ENCODE results near the gene DPP10. TPM values are rescaled to one million over a fixed set of nuclear protein-coding genes. Genes with fewer than 3 reads are reported as not detected.
"Not testable (repeated sequence)": the region's sequence is repeated elsewhere in the genome, so short reads cannot be mapped to it uniquely, and the experiment has no call there.

Gene DPP10
- total and polyA plus RNA-seq, 3 experiments from 2014 or later: not detected

GRCh38 chr2:114518738-114519137, 76.3 kb downstream of the DPP10 start:
- no peaks in the 10 kb centered on the region for H3K36me3 Mint-ChIP-seq
- CTCF ChIA-PET: no interaction called here
- H3K27me3 ChIP-seq (ENCODE audit: insufficient read depth, low read length, poor library complexity, severe bottlenecking): no peaks in the 10 kb centered on the region
- no peak overlapping the region for H3K27ac Mint-ChIP-seq
- H3K4me1 Mint-ChIP-seq: no peaks in the 10 kb centered on the region
- H3K27me3 Mint-ChIP-seq: no peaks in the 10 kb centered on the region
- no peak overlapping the region for H3K4me3 Mint-ChIP-seq
- no peaks in the 10 kb centered on the region for H3K4me1 ChIP-seq (ENCODE audit: insufficient read depth, low read length)
- H3K9me3 Mint-ChIP-seq: peaks cover 0 to 5% (median 2%) of the 10 kb centered on the region in 5 donors
- H3K4me3 ChIP-seq (ENCODE audit: low read length): no peak overlapping the region
- no peak for DNase-seq
- no peak overlapping the region for H3K27ac ChIP-seq (ENCODE audit: low read depth, low read length)
- POLR2A ChIA-PET: no interaction called here
- no peaks in the 10 kb centered on the region for H3K9me3 ChIP-seq (ENCODE audit: low read length)
- no peaks in the 10 kb centered on the region for H3K36me3 ChIP-seq (ENCODE audit: insufficient read depth, low read length)

GRCh38 chr2:114522612-114523011, 80.2 kb downstream of the DPP10 start:
- H3K4me3 ChIP-seq (ENCODE audit: low read length); H3K27ac Mint-ChIP-seq; H3K27me3 ChIP-seq (ENCODE audit: insufficient read depth, low read length, poor library complexity, severe bottlenecking); H3K9me3 Mint-ChIP-seq; H3K4me1 ChIP-seq (ENCODE audit: insufficient read depth, low read length); H3K9me3 ChIP-seq (ENCODE audit: low read length); POLR2A ChIA-PET; H3K4me1 Mint-ChIP-seq; DNase-seq; H3K36me3 ChIP-seq (ENCODE audit: insufficient read depth, low read length); H3K27me3 Mint-ChIP-seq; CTCF ChIA-PET; H3K27ac ChIP-seq (ENCODE audit: low read depth, low read length); H3K36me3 Mint-ChIP-seq; H3K4me3 Mint-ChIP-seq: not testable (repeated sequence)

- Mint-ChIP-seq H3K4me1 (no peaks in the 10 kb centered on the region), H3K36me3 (no peaks in the 10 kb centered on the region), H3K4me3 (no peak overlapping the region), H3K27me3 (peaks cover 0 to 3% of the 10 kb centered on the region in 2 donors), H3K9me3 (peaks cover 0 to 7% (median 2%) of the 10 kb centered on the region in 5 donors), H3K27ac (no peak overlapping the region)
- Histone ChIP-seq H3K4me3 (ENCODE audit: low read length) (no peak overlapping the region), H3K4me1 (ENCODE audit: insufficient read depth, low read length) (no peaks in the 10 kb centered on the region), H3K27me3 (ENCODE audit: insufficient read depth, low read length, poor library complexity, severe bottlenecking) (no peaks in the 10 kb centered on the region), H3K27ac (ENCODE audit: low read depth, low read length) (no peak overlapping the region), H3K36me3 (ENCODE audit: insufficient read depth, low read length) (no peaks in the 10 kb centered on the region), H3K9me3 (ENCODE audit: low read length) (no peaks in the 10 kb centered on the region)
- no peak for DNase-seq
- ChIA-PET CTCF (no interaction called here), POLR2A (no interaction called here)
Observed at GRCh38 chr2:114525955-114526354, 83.5 kb downstream of the DPP10 start.

GRCh38 chr2:114526841-114527240, 84.4 kb downstream of the DPP10 start:
- Histone ChIP-seq H3K27ac (ENCODE audit: low read depth, low read length) (no peak overlapping the region), H3K4me3 (ENCODE audit: low read length) (no peak overlapping the region), H3K27me3 (ENCODE audit: insufficient read depth, low read length, poor library complexity, severe bottlenecking) (no peaks in the 10 kb centered on the region), H3K4me1 (ENCODE audit: insufficient read depth, low read length) (no peaks in the 10 kb centered on the region), H3K36me3 (ENCODE audit: insufficient read depth, low read length) (no peaks in the 10 kb centered on the region), H3K9me3 (ENCODE audit: low read length) (no peaks in the 10 kb centered on the region)
- Mint-ChIP-seq H3K27me3 (peaks cover 0 to 3% of the 10 kb centered on the region in 2 donors), H3K36me3 (no peaks in the 10 kb centered on the region), H3K27ac (no peak overlapping the region), H3K4me3 (no peak overlapping the region), H3K9me3 (peaks cover 0 to 7% (median 2%) of the 10 kb centered on the region in 5 donors), H3K4me1 (no peaks in the 10 kb centered on the region)
- POLR2A ChIA-PET: no interaction called here
- CTCF ChIA-PET: no interaction called here
- no peak for DNase-seq

- CTCF ChIA-PET: no interaction called here
- POLR2A ChIA-PET: no interaction called here
- H3K4me1 Mint-ChIP-seq: no peaks in the 10 kb centered on the region
Observed at GRCh38 chr2:114527330-114527983, 85.0 kb downstream of the DPP10 start.

GRCh38 chr2:114534116-114535084, 92.0 kb downstream of the DPP10 start:
- Histone ChIP-seq H3K36me3 (ENCODE audit: insufficient read depth, low read length) (no peaks in the 10 kb centered on the region), H3K27ac (ENCODE audit: low read depth, low read length) (no peak overlapping the region), H3K4me3 (ENCODE audit: low read length) (no peak overlapping the region), H3K9me3 (ENCODE audit: low read length) (no peaks in the 10 kb centered on the region), H3K27me3 (ENCODE audit: insufficient read depth, low read length, poor library complexity, severe bottlenecking) (no peaks in the 10 kb centered on the region), H3K4me1 (ENCODE audit: insufficient read depth, low read length) (no peaks in the 10 kb centered on the region)
- Mint-ChIP-seq H3K27ac (no peak overlapping the region), H3K36me3 (no peaks in the 10 kb centered on the region), H3K4me3 (no peak overlapping the region), H3K27me3 (peaks cover 3 to 6% of the 10 kb centered on the region in 2 donors), H3K9me3 (peaks cover 0 to 3% (median 0%) of the 10 kb centered on the region in 5 donors), H3K4me1 (no peaks in the 10 kb centered on the region)
- POLR2A ChIA-PET: no interaction called here
- CTCF ChIA-PET: no interaction called here
- DNase-seq: no peak

More at GRCh38 chr2:114527330-114527983, 85.0 kb downstream of the DPP10 start:
- Mint-ChIP-seq H3K36me3 (no peaks in the 10 kb centered on the region), H3K27me3 (peaks cover 0 to 3% of the 10 kb centered on the region in 2 donors), H3K9me3 (peaks cover 0 to 4% (median 2%) of the 10 kb centered on the region in 5 donors), H3K4me3 (no peak overlapping the region), H3K27ac (peak overlapping the region in 1 of 8 donors; percentile 33)
- H3K27ac ChIP-seq (ENCODE audit: low read depth, low read length): no peak overlapping the region
- DNase-seq: no peak
- no peaks in the 10 kb centered on the region for H3K9me3 ChIP-seq (ENCODE audit: low read length)
- no peaks in the 10 kb centered on the region for H3K27me3 ChIP-seq (ENCODE audit: insufficient read depth, low read length, poor library complexity, severe bottlenecking)
- no peaks in the 10 kb centered on the region for H3K4me1 ChIP-seq (ENCODE audit: insufficient read depth, low read length)
- H3K4me3 ChIP-seq (ENCODE audit: low read length): no peak overlapping the region
- H3K36me3 ChIP-seq (ENCODE audit: insufficient read depth, low read length): no peaks in the 10 kb centered on the region

- H3K9me3 ChIP-seq (ENCODE audit: low read length): no peaks in the 10 kb centered on the region
- no peaks in the 10 kb centered on the region for H3K4me1 ChIP-seq (ENCODE audit: insufficient read depth, low read length)
- H3K9me3 Mint-ChIP-seq: peaks cover 0 to 5% (median 0%) of the 10 kb centered on the region in 5 donors
- no peaks in the 10 kb centered on the region for H3K27me3 ChIP-seq (ENCODE audit: insufficient read depth, low read length, poor library complexity, severe bottlenecking)
- no peak overlapping the region for H3K27ac Mint-ChIP-seq
- peaks cover 0 to 6% of the 10 kb centered on the region in 2 donors for H3K27me3 Mint-ChIP-seq
- no peak for DNase-seq
- H3K36me3 Mint-ChIP-seq: no peaks in the 10 kb centered on the region
- H3K4me1 Mint-ChIP-seq: no peaks in the 10 kb centered on the region
- H3K27ac ChIP-seq (ENCODE audit: low read depth, low read length): no peak overlapping the region
- CTCF ChIA-PET: no interaction called here
- H3K4me3 ChIP-seq (ENCODE audit: low read length): no peak overlapping the region
- POLR2A ChIA-PET: no interaction called here
- no peaks in the 10 kb centered on the region for H3K36me3 ChIP-seq (ENCODE audit: insufficient read depth, low read length)
- H3K4me3 Mint-ChIP-seq: no peak overlapping the region
Observed at GRCh38 chr2:114537777-114538176, 95.3 kb downstream of the DPP10 start.

GRCh38 chr2:114542695-114543094, 100.3 kb downstream of the DPP10 start:
- no peak for DNase-seq
- H3K27me3 Mint-ChIP-seq: no peaks in the 10 kb centered on the region
- no peak overlapping the region for H3K4me3 Mint-ChIP-seq
- H3K36me3 Mint-ChIP-seq: no peaks in the 10 kb centered on the region
- H3K27ac ChIP-seq (ENCODE audit: low read depth, low read length): no peak overlapping the region
- H3K4me1 ChIP-seq (ENCODE audit: insufficient read depth, low read length): no peaks in the 10 kb centered on the region
- POLR2A ChIA-PET: no interaction called here
- peaks cover 0 to 5% (median 0%) of the 10 kb centered on the region in 5 donors for H3K9me3 Mint-ChIP-seq
- no peaks in the 10 kb centered on the region for H3K4me1 Mint-ChIP-seq
- no peaks in the 10 kb centered on the region for H3K36me3 ChIP-seq (ENCODE audit: insufficient read depth, low read length)
- H3K27ac Mint-ChIP-seq: no peak overlapping the region
- CTCF ChIA-PET: no interaction called here
- H3K27me3 ChIP-seq (ENCODE audit: insufficient read depth, low read length, poor library complexity, severe bottlenecking): no peaks in the 10 kb centered on the region
- no peak overlapping the region for H3K4me3 ChIP-seq (ENCODE audit: low read length)
- no peaks in the 10 kb centered on the region for H3K9me3 ChIP-seq (ENCODE audit: low read length)
